Right lobe of liver (tissue), 4 donors: ENCODE results near the gene UNC13D.

Source experiments
- CTCF ChIP-seq, 4 donors: fragments of 200-600 bp in 3 of 4; fragments of 450-650 bp in 1 of 4; IDR thresholded peaks; one replicate each; pipeline versions ENCODE4 v1.5.1 to v1.8.0; 2016 to 2022; ENCODE audit warnings: antibody characterized with exemption in 4 of 4, mild to moderate bottlenecking in 2 of 4
- POLR2A ChIP-seq: fragments of 450-650 bp; IDR thresholded peaks from one replicate; pipeline ENCODE4 v1.6.1; 2017; ENCODE audit warnings: antibody characterized with exemption, mild to moderate bottlenecking
- donor health status: DM: no; HTN: no; CAD: no.
- donor health status: DM: no; HTN: no; CAD: no.
- donor health status: DM: no; HTN: yes; CAD: no.

- TF ChIP-seq CTCF (IDR thresholded peaks at IDR 0.05), result no peak
- no peak for TF ChIP-seq POLR2A
These were observed 40.3 kb downstream of the UNC13D start for GRCh38 chr17:75803883-75804282.
